GM12878 (cell line): ENCODE data around the gene SULT1A2. TPM values are rescaled to one million over a fixed set of nuclear protein-coding genes. Genes with fewer than 3 reads are reported as not detected.

ENCODE experiments used
- ATAC-seq: fragments of 200-7000 bp; cut with Tn5 transposase; 3 replicates; pipeline ENCODE4 v1.9.1; 2020; ENCODE audit warnings: mild to moderate bottlenecking, moderate library complexity
- BruUV-seq: library from RNA; stranded (reverse); fragments of 400-500 nt; replicated peaks from 2 replicates; lab custom pipeline; 2021; lab: Mats Ljungman, UMichigan
- CTCF ChIA-PET: fragments of 300-600 bp; sonication (Branson Sonifier 250); formaldehyde crosslinking; extraction: SDS; loops from one replicate; lab custom pipeline; 2021; ENCODE audit warnings: inconsistent platforms; lab: Yijun Ruan, JAX
- POLR2A ChIA-PET: fragments of 350-600 bp; formaldehyde crosslinking; extraction: SDS; loops from one replicate; lab custom pipeline; 2021; ENCODE audit warnings: inconsistent platforms; lab: Charles Lee
- RAD21 ChIA-PET: fragments of 300-600 bp; sonication (Branson Sonifier 250); formaldehyde crosslinking; loops from one replicate; lab custom pipeline; 2023; ENCODE audit warnings: antibody characterized with exemption; ENCODE audit not compliant: unreplicated experiment; lab: Charles Lee
- SMC1A ChIA-PET: fragments of 300-600 bp; sonication (Branson Sonifier 250); formaldehyde crosslinking; loops from one replicate; lab custom pipeline; 2023; ENCODE audit not compliant: unreplicated experiment, uncharacterized antibody; lab: Charles Lee
- DNase-seq: peaks from one replicate; pipeline ENCODE4 v3.0.0-alpha.2; 2011; ENCODE audit warnings: low read depth, low spot score
- FAIRE-seq: peaks from 3 replicates; lab custom pipeline; 2011; peaks lifted over from hg19 to GRCh38; lab: Jason Lieb, UNC
- H2AFZ ChIP-seq: 2 replicates; pipeline ENCODE4 v1.6.0; 2011; ENCODE audit warnings: low read depth, low read length, control low read depth; ENCODE audit not compliant: control insufficient read depth
- H3K27ac ChIP-seq: 2 replicates; pipeline ENCODE4 v1.5.1; 2011; ENCODE audit warnings: control low read depth; ENCODE audit not compliant: control insufficient read depth, insufficient read depth
- H3K27me3 ChIP-seq, 2 experiments: replicated peaks in 1 of 2; 2 replicates each; pipeline versions ENCODE4 v1.6.0 to v1.6.1; 2011; ENCODE audit warnings: low read length in 1 of 2; ENCODE audit not compliant: control insufficient read depth in 2 of 2, insufficient read depth in 2 of 2
- H3K36me3 ChIP-seq, 2 experiments: 2 replicates each; pipeline ENCODE4 v1.5.1; 2011; ENCODE audit warnings: low read length in 1 of 2; ENCODE audit not compliant: control insufficient read depth in 2 of 2, insufficient read depth in 2 of 2
- H3K4me1 ChIP-seq: 2 replicates; pipeline ENCODE4 v1.6.1; 2011; ENCODE audit warnings: mild to moderate bottlenecking, low read length, moderate library complexity, mixed read lengths; ENCODE audit not compliant: control insufficient read depth, insufficient read depth
- H3K4me2 ChIP-seq: 2 replicates; pipeline ENCODE4 v1.6.0; 2011; ENCODE audit warnings: control low read depth; ENCODE audit not compliant: control insufficient read depth, insufficient read depth
- H3K4me3 ChIP-seq: fragments of 200-600 bp; sonication (generic); 2 replicates; pipeline ENCODE4 v1.5.1; 2016
- H3K79me2 ChIP-seq: 2 replicates; pipeline ENCODE4 v1.6.0; 2011; ENCODE audit warnings: low read length; ENCODE audit not compliant: control insufficient read depth, insufficient read depth
- H3K9ac ChIP-seq: 2 replicates; pipeline ENCODE4 v1.8.0; 2011; ENCODE audit warnings: low read length, control low read depth, mixed read lengths; ENCODE audit not compliant: control insufficient read depth, insufficient read depth
- H3K9me3 ChIP-seq: replicated peaks from 3 replicates; pipeline ENCODE4 v1.5.1; 2011; ENCODE audit warnings: mild to moderate bottlenecking, low read length; ENCODE audit not compliant: control insufficient read depth, insufficient read depth
- H4K20me1 ChIP-seq: 2 replicates; pipeline ENCODE4 v1.6.0; 2011; ENCODE audit not compliant: control insufficient read depth, insufficient read depth
- ASH2L ChIP-seq: fragments of 300-600, 200-600 bp; sonication (generic); IDR thresholded peaks from 2 replicates; pipeline ENCODE4 v1.6.1; 2017; ENCODE audit warnings: low read depth, mild to moderate bottlenecking, borderline replicate concordance
- BMI1 ChIP-seq: fragments of 450-650 bp; IDR thresholded peaks from 2 replicates; pipeline ENCODE4 v1.6.1; 2016; ENCODE audit warnings: mild to moderate bottlenecking, moderate library complexity, borderline replicate concordance
- DPF2 ChIP-seq: fragments of 450-650 bp; IDR thresholded peaks from 2 replicates; pipeline ENCODE4 v1.6.1; 2017; ENCODE audit warnings: mild to moderate bottlenecking
- EP300 ChIP-seq, 2 experiments: fragments of 150-350 bp in 1 of 2; IDR thresholded peaks; 2 replicates each; pipeline ENCODE4 v1.6.1; 2011 to 2012; ENCODE audit warnings: low read depth in 2 of 2, low read length in 2 of 2, borderline replicate concordance in 1 of 2, improper control_type of control experiment in 1 of 2, inconsistent platforms in 1 of 2; ENCODE audit not compliant: control insufficient read depth in 1 of 2
- GABPA ChIP-seq: IDR thresholded peaks from 2 replicates; pipeline ENCODE4 v1.6.1; 2014; ENCODE audit warnings: antibody characterized with exemption, low read depth, mild to moderate bottlenecking, inconsistent platforms
- KDM1A ChIP-seq: fragments of 200-600 bp; sonication (generic); IDR thresholded peaks from 2 replicates; pipeline ENCODE4 v1.6.1; 2016; ENCODE audit warnings: borderline replicate concordance
- MTA2 ChIP-seq: fragments of 450-650 bp; IDR thresholded peaks from 2 replicates; pipeline ENCODE4 v1.6.1; 2016; ENCODE audit warnings: low read depth, mild to moderate bottlenecking, moderate library complexity
- TBL1XR1 ChIP-seq: IDR thresholded peaks from 2 replicates; pipeline ENCODE4 v1.6.1; 2012; ENCODE audit warnings: low read depth, low read length, improper control_type of control experiment
- ZNF207 ChIP-seq: fragments of 450-650 bp; IDR thresholded peaks from 2 replicates; pipeline ENCODE4 v1.6.1; 2014; ENCODE audit warnings: antibody characterized with exemption, mild to moderate bottlenecking, borderline replicate concordance
- WGBS: methylation state at CpG from one replicate; pipeline ENCODE4 v1.1.6; 2016; ENCODE audit warnings: low lambda C conversion rate; ENCODE audit not compliant: insufficient replicate concordance, insufficient coverage; ENCODE audit errors: missing lambda C conversion rate; 5-methylcytosine and 5-hydroxymethylcytosine counted together
- in situ Hi-C: fragments of 300-500 bp; cut with MboI; formaldehyde crosslinking; loops from 9 replicates; pipeline ENCODE4 v1.14.3; 2018; ENCODE audit warnings: mixed read lengths
- intact Hi-C: fragments of 100-400 bp; cut with micrococcal nuclease; formaldehyde crosslinking; loops from one replicate; pipeline ENCODE4 v1.14.2; 2022; ENCODE audit not compliant: unreplicated experiment
- polyA plus RNA-seq, 11 experiments: library from polyadenylated mRNA; depleted of rRNA in 4 of 11; unstranded in 6 of 11; stranded (reverse) in 5 of 11; fragments of >200 nt; fragmentation: Nextera tagmentation in 4 of 11; fragmentation: Illumina TruSeq in 1 of 11; extraction: Ambion mirVana in 4 of 11; extraction: Trizol in 1 of 11; gene quantifications; 1 replicate in 1 of 11; 2 replicates in 10 of 11; pipeline versions ENCODE4 v1.2.1 to v1.2.3, GENCODE V29; 2011 to 2016; ENCODE audit warnings: inconsistent platforms in 2 of 11, missing spikeins in 2 of 11, low read depth in 1 of 11
- total RNA-seq, 4 experiments: library from RNA; depleted of rRNA in 3 of 4; stranded (reverse); fragments of >200 nt in 3 of 4; fragmentation: Illumina TruSeq in 1 of 4; extraction: Trizol in 1 of 4; gene quantifications; 2 replicates each; pipeline versions ENCODE4 v1.2.1 to v1.2.3, GENCODE V29; 2013 to 2021
- TF ChIP-seq, protein P1 (sequence below): fragments of 450-650 bp; IDR thresholded peaks from 2 replicates; pipeline ENCODE4 v1.6.1; 2017; ENCODE audit warnings: borderline replicate concordance
- TF ChIP-seq, protein P2 (sequence below): IDR thresholded peaks from 2 replicates; pipeline ENCODE4 v1.6.1; 2012; ENCODE audit warnings: low read depth, low read length, improper control_type of control experiment
- TF ChIP-seq, protein P3 (sequence below): IDR thresholded peaks from 2 replicates; pipeline ENCODE4 v1.6.1; 2012; ENCODE audit warnings: mild to moderate bottlenecking, low read depth, low read length
- TF ChIP-seq, protein P4 (sequence below): fragments of 450-650 bp; IDR thresholded peaks from 2 replicates; pipeline ENCODE4 v1.6.1; 2017; ENCODE audit warnings: mild to moderate bottlenecking, low read depth, inconsistent platforms; ENCODE audit not compliant: poor library complexity, severe bottlenecking
- TF ChIP-seq, protein P5 (sequence below): IDR thresholded peaks from 2 replicates; pipeline ENCODE4 v1.6.1; 2011; ENCODE audit warnings: mild to moderate bottlenecking, low read depth, low read length, moderate library complexity; ENCODE audit not compliant: insufficient replicate concordance

The SULT1A2 gene
- total and polyA plus RNA-seq, 10 of the 15 experiments (the other 5 are each of a cell fraction or from before 2014, with no cell fraction given), result 0.06 to 0.39 (median 0.07) TPM; not detected in 7

DNA sequence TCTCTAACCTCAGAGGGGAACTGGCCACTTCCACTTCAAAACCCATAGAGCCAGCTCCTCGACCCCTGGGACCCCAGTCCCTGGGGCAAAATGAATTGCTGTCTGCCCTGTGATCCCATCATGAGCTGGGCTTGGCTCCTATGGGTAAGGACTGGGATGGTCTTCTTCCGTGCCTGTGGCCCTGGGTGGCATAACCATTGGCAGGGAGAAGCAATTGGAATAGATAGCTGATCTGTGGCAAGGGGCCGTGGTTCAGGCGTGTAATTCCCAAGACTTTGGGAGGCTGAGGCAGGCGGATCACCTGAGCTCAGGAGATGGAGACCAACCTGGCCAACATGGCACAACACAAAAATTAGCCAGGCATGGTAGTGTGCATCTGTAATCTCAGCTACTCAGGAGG is 4.3 kb downstream of the SULT1A2 start (continued):
- TF ChIP-seq, protein P1, sequence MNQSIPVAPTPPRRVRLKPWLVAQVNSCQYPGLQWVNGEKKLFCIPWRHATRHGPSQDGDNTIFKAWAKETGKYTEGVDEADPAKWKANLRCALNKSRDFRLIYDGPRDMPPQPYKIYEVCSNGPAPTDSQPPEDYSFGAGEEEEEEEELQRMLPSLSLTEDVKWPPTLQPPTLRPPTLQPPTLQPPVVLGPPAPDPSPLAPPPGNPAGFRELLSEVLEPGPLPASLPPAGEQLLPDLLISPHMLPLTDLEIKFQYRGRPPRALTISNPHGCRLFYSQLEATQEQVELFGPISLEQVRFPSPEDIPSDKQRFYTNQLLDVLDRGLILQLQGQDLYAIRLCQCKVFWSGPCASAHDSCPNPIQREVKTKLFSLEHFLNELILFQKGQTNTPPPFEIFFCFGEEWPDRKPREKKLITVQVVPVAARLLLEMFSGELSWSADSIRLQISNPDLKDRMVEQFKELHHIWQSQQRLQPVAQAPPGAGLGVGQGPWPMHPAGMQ, result no peak
- TF ChIP-seq, protein P2, sequence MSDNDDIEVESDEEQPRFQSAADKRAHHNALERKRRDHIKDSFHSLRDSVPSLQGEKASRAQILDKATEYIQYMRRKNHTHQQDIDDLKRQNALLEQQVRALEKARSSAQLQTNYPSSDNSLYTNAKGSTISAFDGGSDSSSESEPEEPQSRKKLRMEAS, result no peak
- TF ChIP-seq GABPA, result no peak

DNA sequence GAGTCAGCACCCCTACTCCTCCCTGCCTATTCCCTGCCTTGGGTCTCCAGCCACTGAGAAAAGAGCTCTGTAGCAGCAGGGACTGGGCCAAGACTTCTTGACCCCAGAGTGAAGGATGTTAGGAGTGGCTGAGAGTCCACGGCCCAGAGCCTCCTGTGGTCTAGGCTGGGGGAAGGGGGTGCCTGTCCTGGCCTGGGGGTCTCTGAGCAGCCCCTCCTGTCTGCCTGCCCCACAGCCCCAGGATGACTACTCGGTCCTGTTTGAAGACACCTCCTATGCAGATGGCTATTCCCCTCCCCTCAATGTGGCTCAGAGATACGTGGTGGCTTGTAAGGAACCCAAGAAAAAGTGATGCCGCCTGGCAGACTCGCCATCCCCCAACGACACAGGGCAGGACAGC is 5.5 kb downstream of the SULT1A2 start:
- Histone ChIP-seq H3K79me2 (no peaks in the 10 kb centered on the region), H3K4me3 (no peak overlapping the region), H3K9ac (no peak overlapping the region), H3K4me1 (no peaks in the 10 kb centered on the region), H3K27me3 (no peaks in the 10 kb centered on the region), H3K36me3 (peaks cover 5 to 14% of the 10 kb centered on the region in 2 experiments; a peak in 3 of 4 replicates), H3K9me3 (no peaks in the 10 kb centered on the region), H3K27ac (no peak overlapping the region), H4K20me1 (no peaks in the 10 kb centered on the region), H2AFZ (no peak overlapping the region), H3K4me2 (no peak overlapping the region)
- ChIA-PET POLR2A (no interaction called here), CTCF (no interaction called here), RAD21 (no interaction called here), SMC1A (no interaction called here)
- DNase-seq (no peak), FAIRE-seq (no peak), ATAC-seq (no peak)
- 71% methylated on average over 6 of the region's 6 CpGs for WGBS
- intact Hi-C loops, result no loop called here
- no TSS peak for BruUV-seq
- in situ Hi-C loops, result no loop called here
- TF ChIP-seq, protein P3, sequence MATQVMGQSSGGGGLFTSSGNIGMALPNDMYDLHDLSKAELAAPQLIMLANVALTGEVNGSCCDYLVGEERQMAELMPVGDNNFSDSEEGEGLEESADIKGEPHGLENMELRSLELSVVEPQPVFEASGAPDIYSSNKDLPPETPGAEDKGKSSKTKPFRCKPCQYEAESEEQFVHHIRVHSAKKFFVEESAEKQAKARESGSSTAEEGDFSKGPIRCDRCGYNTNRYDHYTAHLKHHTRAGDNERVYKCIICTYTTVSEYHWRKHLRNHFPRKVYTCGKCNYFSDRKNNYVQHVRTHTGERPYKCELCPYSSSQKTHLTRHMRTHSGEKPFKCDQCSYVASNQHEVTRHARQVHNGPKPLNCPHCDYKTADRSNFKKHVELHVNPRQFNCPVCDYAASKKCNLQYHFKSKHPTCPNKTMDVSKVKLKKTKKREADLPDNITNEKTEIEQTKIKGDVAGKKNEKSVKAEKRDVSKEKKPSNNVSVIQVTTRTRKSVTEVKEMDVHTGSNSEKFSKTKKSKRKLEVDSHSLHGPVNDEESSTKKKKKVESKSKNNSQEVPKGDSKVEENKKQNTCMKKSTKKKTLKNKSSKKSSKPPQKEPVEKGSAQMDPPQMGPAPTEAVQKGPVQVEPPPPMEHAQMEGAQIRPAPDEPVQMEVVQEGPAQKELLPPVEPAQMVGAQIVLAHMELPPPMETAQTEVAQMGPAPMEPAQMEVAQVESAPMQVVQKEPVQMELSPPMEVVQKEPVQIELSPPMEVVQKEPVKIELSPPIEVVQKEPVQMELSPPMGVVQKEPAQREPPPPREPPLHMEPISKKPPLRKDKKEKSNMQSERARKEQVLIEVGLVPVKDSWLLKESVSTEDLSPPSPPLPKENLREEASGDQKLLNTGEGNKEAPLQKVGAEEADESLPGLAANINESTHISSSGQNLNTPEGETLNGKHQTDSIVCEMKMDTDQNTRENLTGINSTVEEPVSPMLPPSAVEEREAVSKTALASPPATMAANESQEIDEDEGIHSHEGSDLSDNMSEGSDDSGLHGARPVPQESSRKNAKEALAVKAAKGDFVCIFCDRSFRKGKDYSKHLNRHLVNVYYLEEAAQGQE, result no peak
- TF ChIP-seq BMI1 (no peak), EP300 (IDR thresholded peaks at IDR 0.05; ENCODE audit: borderline replicate concordance in 1 of 2, control insufficient read depth in 1 of 2, low read depth in 2 of 2, low read length in 2 of 2) (no peak), DPF2 (no peak), MTA2 (no peak), KDM1A (no peak), ASH2L (no peak), TBL1XR1 (no peak), ZNF207 (no peak)
- TF ChIP-seq, protein P4, sequence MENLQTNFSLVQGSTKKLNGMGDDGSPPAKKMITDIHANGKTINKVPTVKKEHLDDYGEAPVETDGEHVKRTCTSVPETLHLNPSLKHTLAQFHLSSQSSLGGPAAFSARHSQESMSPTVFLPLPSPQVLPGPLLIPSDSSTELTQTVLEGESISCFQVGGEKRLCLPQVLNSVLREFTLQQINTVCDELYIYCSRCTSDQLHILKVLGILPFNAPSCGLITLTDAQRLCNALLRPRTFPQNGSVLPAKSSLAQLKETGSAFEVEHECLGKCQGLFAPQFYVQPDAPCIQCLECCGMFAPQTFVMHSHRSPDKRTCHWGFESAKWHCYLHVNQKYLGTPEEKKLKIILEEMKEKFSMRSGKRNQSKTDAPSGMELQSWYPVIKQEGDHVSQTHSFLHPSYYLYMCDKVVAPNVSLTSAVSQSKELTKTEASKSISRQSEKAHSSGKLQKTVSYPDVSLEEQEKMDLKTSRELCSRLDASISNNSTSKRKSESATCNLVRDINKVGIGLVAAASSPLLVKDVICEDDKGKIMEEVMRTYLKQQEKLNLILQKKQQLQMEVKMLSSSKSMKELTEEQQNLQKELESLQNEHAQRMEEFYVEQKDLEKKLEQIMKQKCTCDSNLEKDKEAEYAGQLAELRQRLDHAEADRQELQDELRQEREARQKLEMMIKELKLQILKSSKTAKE, result no peak
- TF ChIP-seq, protein P5, sequence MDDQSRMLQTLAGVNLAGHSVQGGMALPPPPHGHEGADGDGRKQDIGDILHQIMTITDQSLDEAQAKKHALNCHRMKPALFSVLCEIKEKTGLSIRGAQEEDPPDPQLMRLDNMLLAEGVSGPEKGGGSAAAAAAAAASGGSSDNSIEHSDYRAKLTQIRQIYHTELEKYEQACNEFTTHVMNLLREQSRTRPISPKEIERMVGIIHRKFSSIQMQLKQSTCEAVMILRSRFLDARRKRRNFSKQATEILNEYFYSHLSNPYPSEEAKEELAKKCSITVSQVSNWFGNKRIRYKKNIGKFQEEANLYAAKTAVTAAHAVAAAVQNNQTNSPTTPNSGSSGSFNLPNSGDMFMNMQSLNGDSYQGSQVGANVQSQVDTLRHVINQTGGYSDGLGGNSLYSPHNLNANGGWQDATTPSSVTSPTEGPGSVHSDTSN, result no peak
